GM19193 (cell line): ENCODE data around the gene VPREB1.

Source experiments
- POLR2A ChIP-seq: IDR thresholded peaks from 4 replicates; pipeline ENCODE4 v1.6.1; 2011; ENCODE audit not compliant: insufficient read depth, insufficient read length; ENCODE audit errors: extremely low read depth

The VPREB1 gene

GRCh38 chr22:22229683-22230420 is 14.7 kb upstream of the VPREB1 start:
- no peak for TF ChIP-seq POLR2A

GRCh38 chr22:22230438-22230837 is 14.1 kb upstream of the VPREB1 start:
- TF ChIP-seq POLR2A, result no peak

GRCh38 chr22:22233081-22233480 is 11.5 kb upstream of the VPREB1 start:
- no peak for TF ChIP-seq POLR2A

GRCh38 chr22:22235558-22235957 is 9.0 kb upstream of the VPREB1 start:
- TF ChIP-seq POLR2A, result no peak

GRCh38 chr22:22237521-22237920 is 7.1 kb upstream of the VPREB1 start:
- no peak for TF ChIP-seq POLR2A

GRCh38 chr22:22239311-22239939 is 5.2 kb upstream of the VPREB1 start:
- TF ChIP-seq POLR2A, result no peak

GRCh38 chr22:22241554-22241898 is 3.1 kb upstream of the VPREB1 start:
- TF ChIP-seq POLR2A, result no peak

- no peak for TF ChIP-seq POLR2A
These were observed 2.1 kb upstream of the VPREB1 start for GRCh38 chr22:22242488-22242887.

- TF ChIP-seq POLR2A, result no peak
These were observed 1.4 kb upstream of the VPREB1 start for GRCh38 chr22:22243033-22243680.

GRCh38 chr22:22245256-22245909 is 797 bp downstream of the VPREB1 start:
- no peak for TF ChIP-seq POLR2A

GRCh38 chr22:22245935-22246525 is 1.4 kb downstream of the VPREB1 start:
- TF ChIP-seq POLR2A, result no peak

- no peak for TF ChIP-seq POLR2A
These were observed 2.1 kb downstream of the VPREB1 start for GRCh38 chr22:22246706-22247105.

GRCh38 chr22:22248878-22249277 is 4.3 kb downstream of the VPREB1 start:
- no peak for TF ChIP-seq POLR2A
